Measurements from ENCODE around the gene TMEM217.

GRCh38 chr6:37279366-37280134, 21.6 kb upstream of the TMEM217 start:
- TF ChIP-seq CTCF (IDR thresholded peaks at IDR 0.05; ENCODE audit: control extremely low read depth in 1 of 3, insufficient read depth in 1 of 3, low read depth in 1 of 3, low read length in 3 of 3): no peak
- TF ChIP-seq TAF1 (IDR thresholded peaks at IDR 0.05; ENCODE audit: low read depth, low read length): no peak
- no peak for TF ChIP-seq CEBPB (IDR thresholded peaks at IDR 0.05; ENCODE audit: low read depth, low read length)
- TF ChIP-seq KDM5A (IDR thresholded peaks at IDR 0.05; ENCODE audit: low read length): no peak
- TF ChIP-seq USF2 (IDR thresholded peaks at IDR 0.05; ENCODE audit: low read length): no peak
- no peak for TF ChIP-seq POLR2A (IDR thresholded peaks at IDR 0.05; ENCODE audit: control extremely low read depth in 1 of 2, low read depth in 2 of 2, low read length in 2 of 2)
- TF ChIP-seq EZH2 (IDR thresholded peaks at IDR 0.05; ENCODE audit: low read depth, low read length, severe bottlenecking): no peak
- no peak for TF ChIP-seq ZNF274 (IDR thresholded peaks at IDR 0.05; ENCODE audit: borderline replicate concordance, extremely low read depth, low read length)
- no peak for TF ChIP-seq POLR2AphosphoS5 (IDR thresholded peaks at IDR 0.05; ENCODE audit: low read depth, low read length)
- no peak for TF ChIP-seq CHD2 (IDR thresholded peaks at IDR 0.05; ENCODE audit: low read length)
- TF ChIP-seq JUND (IDR thresholded peaks at IDR 0.05; ENCODE audit: low read length): no peak
- no peak for TF ChIP-seq KDM1A (IDR thresholded peaks at IDR 0.05; ENCODE audit: borderline replicate concordance, low read length)
- no peak for TF ChIP-seq EP300 (IDR thresholded peaks at IDR 0.05; ENCODE audit: borderline replicate concordance in 1 of 2, low read depth in 2 of 2, low read length in 2 of 2)
